ENCODE results near the gene DDX17. TPM values are rescaled to one million over a fixed set of nuclear protein-coding genes. Genes with fewer than 3 reads are reported as not detected.

The DDX17 gene
- total and polyA plus RNA-seq, 2 of the 4 experiments (the other 2 are of a cell fraction) = 240 to 371 TPM

DNA sequence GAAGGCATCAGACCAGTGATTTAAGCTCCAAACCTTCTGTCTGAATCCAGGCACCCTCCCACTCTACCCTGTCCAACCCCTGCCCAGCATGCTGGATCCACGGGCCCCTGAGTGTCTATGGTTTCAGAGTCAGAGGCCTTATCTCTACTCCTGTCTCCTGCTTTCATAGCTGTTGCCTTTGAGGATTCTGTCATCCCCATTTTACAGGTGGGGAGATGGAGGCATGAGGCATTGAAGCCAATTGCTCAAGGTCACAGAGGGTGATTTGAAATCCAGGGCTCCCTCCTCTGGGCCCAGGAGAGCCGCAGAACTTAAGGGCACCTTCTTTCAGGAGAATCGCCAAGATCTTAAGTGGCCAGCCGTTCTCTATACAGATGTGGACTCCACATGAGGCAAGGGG lies 54.2 kb downstream of the DDX17 start:
- Histone ChIP-seq H2AK5ac (ENCODE audit: low read depth, low read length) (no peak overlapping the region), H2BK20ac (ENCODE audit: low read depth, low read length) (no peak overlapping the region), H3K23ac (ENCODE audit: low read depth, low read length) (no peak overlapping the region), H3K4ac (ENCODE audit: low read depth, low read length) (no peak overlapping the region), H3K4me3 (ENCODE audit: insufficient read depth, low read depth, low read length) (no peak overlapping the region), H3K79me1 (ENCODE audit: low read depth in 1 of 2, low read length in 2 of 2) (no peaks in the 10 kb centered on the region), H4K5ac (ENCODE audit: low read depth, low read length) (no peak overlapping the region), H3K9ac (ENCODE audit: low read depth, low read length) (no peak overlapping the region), H2AFZ (replicated peaks; ENCODE audit: low read length, poor library complexity) (no peak overlapping the region), H2BK5ac (ENCODE audit: low read depth, low read length, poor library complexity, severe bottlenecking) (no peak overlapping the region), H3K4me2 (ENCODE audit: low read depth, low read length) (no peak overlapping the region), H4K8ac (ENCODE audit: low read depth in 2 of 2, low read length in 2 of 2) (no peak overlapping the region), H3K36me3 (ENCODE audit: control insufficient read depth, insufficient read depth, low read length) (no peaks in the 10 kb centered on the region), H3K14ac (replicated peaks; ENCODE audit: low read depth, low read length) (no peak overlapping the region), H3K4me1 (ENCODE audit: control insufficient read depth, insufficient read depth, low read length) (no peaks in the 10 kb centered on the region; the same call in 1 of the 2 replicates), H4K20me1 (ENCODE audit: insufficient read depth, low read length) (no peaks in the 10 kb centered on the region), H3K27ac (ENCODE audit: insufficient read depth, low read length) (no peak overlapping the region), H2BK120ac (ENCODE audit: low read depth, low read length) (no peak overlapping the region), H3K27me3 (ENCODE audit: control insufficient read depth, insufficient read depth, low read length) (peaks cover 82% of the 10 kb centered on the region), H2AK9ac (replicated peaks; ENCODE audit: low read depth, low read length, poor library complexity) (no peak overlapping the region), H3K18ac (ENCODE audit: low read depth, low read length) (no peak overlapping the region), H4K91ac (ENCODE audit: insufficient read depth, low read depth, low read length) (no peak overlapping the region), H3K9me3 (ENCODE audit: control insufficient read depth, insufficient read depth, low read length) (no peaks in the 10 kb centered on the region; the same call in 1 of the 2 replicates), H3K56ac (ENCODE audit: extremely low read depth, insufficient read depth, low read length) (no peak overlapping the region), H2BK15ac (ENCODE audit: low read depth, low read length) (no peak overlapping the region), H3K9me1 (ENCODE audit: insufficient read depth, low read length) (no peaks in the 10 kb centered on the region)
- no TSS peak for BruUV-seq (replicated peaks)
- ATAC-seq (ENCODE audit: low read depth) (no peak), DNase-seq (no peak)
- CTCF ChIA-PET = no interaction called here
- dilution Hi-C loops (cut with HindIII; ENCODE audit: low sequenced_read_pairs, unreplicated experiment) (no loop called here), in situ Hi-C loops (cut with MboI; ENCODE audit: low sequenced_read_pairs) (no loop called here), intact Hi-C loops (cut with micrococcal nuclease) (no loop called here)
- TF ChIP-seq CHD1 (IDR thresholded peaks at IDR 0.05; ENCODE audit: low read depth, low read length) (no peak), POLR2A (IDR thresholded peaks at IDR 0.05; ENCODE audit: low read depth, low read length) (no peak), RAD21 (IDR thresholded peaks at IDR 0.05; ENCODE audit: low read length) (no peak), MAFK (IDR thresholded peaks at IDR 0.05; ENCODE audit: low read depth, low read length) (no peak), USF2 (IDR thresholded peaks at IDR 0.05; ENCODE audit: low read depth, low read length) (no peak), RCOR1 (IDR thresholded peaks at IDR 0.05; ENCODE audit: insufficient replicate concordance, low read length) (no peak), BHLHE40 (IDR thresholded peaks at IDR 0.05; ENCODE audit: low read depth, low read length) (no peak)
- TF ChIP-seq, protein P1, sequence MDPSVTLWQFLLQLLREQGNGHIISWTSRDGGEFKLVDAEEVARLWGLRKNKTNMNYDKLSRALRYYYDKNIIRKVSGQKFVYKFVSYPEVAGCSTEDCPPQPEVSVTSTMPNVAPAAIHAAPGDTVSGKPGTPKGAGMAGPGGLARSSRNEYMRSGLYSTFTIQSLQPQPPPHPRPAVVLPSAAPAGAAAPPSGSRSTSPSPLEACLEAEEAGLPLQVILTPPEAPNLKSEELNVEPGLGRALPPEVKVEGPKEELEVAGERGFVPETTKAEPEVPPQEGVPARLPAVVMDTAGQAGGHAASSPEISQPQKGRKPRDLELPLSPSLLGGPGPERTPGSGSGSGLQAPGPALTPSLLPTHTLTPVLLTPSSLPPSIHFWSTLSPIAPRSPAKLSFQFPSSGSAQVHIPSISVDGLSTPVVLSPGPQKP (IDR thresholded peaks at IDR 0.05; ENCODE audit: borderline replicate concordance, low read depth, low read length) = no peak
- WGBS, 2 experiments (ENCODE audit: extremely low coverage in 2 of 2, insufficient read length in 1 of 2) = 94% methylated on average over 3 of the region's 4 CpGs; no CpG with 5 or more reads in 1 of the 2 experiments
- POLR2A ChIA-PET (ENCODE audit: unreplicated experiment) = interaction anchor here (0.6 kb wide), 1 partner anchor 51 kb away, joined by 3 read pairs; no protein-coding TSS in a partner anchor
